ENCODE data around the gene METTL8. TPM values are rescaled to one million over a fixed set of nuclear protein-coding genes. Genes with fewer than 3 reads are reported as not detected.

The METTL8 gene
- total and polyA plus RNA-seq, 8 donors = 3.6 to 42.9 (median 7.0) TPM

DNA sequence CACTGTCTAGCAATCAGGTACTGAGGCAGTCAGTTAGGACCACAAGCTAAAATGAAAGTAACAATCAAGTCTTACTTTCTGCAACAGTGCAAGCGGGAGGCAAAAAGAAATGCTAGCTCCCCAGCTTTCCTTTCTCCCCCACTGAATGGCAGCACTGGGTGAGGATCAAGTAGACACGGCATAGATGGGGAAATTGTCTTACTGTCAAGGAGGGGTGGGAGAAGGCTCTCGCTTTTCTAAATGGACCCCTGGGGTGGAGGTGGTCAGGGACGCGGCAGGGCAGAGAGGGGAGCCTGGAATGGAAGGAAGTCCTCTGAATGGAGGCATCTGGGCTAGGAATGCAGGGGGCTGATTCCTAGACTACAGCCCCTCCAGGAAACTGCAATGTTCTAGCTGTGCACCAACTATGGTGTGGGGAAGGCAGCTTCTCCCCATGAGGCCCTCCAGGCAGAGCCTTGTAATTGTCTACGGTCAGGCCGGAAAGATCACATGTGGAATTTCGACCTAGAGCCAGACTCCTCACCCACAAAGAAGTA lies 24.3 kb downstream of the METTL8 start:
- Histone ChIP-seq H3K27me3 (no peaks in the 10 kb centered on the region), H3K4me1 (peaks cover 0 to 19% (median 8%) of the 10 kb centered on the region in 4 donors), H3K27ac (peak overlapping the region in 1 of 5 donors; percentile 71), H3K4me3 (peak overlapping the region in 3 of 4 donors; percentile 4 to 27 (median 27)), H3K9me3 (no peaks in the 10 kb centered on the region), H3K36me3 (no peaks in the 10 kb centered on the region)
- intact Hi-C loops (cut with DNase I; ENCODE audit: low total_unique reads) = no loop called here
- no peak for TF ChIP-seq EP300 (IDR thresholded peaks at IDR 0.05)
- TF ChIP-seq, protein P1, sequence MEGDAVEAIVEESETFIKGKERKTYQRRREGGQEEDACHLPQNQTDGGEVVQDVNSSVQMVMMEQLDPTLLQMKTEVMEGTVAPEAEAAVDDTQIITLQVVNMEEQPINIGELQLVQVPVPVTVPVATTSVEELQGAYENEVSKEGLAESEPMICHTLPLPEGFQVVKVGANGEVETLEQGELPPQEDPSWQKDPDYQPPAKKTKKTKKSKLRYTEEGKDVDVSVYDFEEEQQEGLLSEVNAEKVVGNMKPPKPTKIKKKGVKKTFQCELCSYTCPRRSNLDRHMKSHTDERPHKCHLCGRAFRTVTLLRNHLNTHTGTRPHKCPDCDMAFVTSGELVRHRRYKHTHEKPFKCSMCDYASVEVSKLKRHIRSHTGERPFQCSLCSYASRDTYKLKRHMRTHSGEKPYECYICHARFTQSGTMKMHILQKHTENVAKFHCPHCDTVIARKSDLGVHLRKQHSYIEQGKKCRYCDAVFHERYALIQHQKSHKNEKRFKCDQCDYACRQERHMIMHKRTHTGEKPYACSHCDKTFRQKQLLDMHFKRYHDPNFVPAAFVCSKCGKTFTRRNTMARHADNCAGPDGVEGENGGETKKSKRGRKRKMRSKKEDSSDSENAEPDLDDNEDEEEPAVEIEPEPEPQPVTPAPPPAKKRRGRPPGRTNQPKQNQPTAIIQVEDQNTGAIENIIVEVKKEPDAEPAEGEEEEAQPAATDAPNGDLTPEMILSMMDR (IDR thresholded peaks at IDR 0.05) = no peak
- TF ChIP-seq POLR2AphosphoS5 (IDR thresholded peaks at IDR 0.05) = no peak
- no peak for TF ChIP-seq POLR2A (IDR thresholded peaks at IDR 0.05)
- WGBS, 5 donors = 69 to 88% (median 73%) methylated on average over 8 of the region's 8 CpGs
- DNase-seq = no peak

DNA sequence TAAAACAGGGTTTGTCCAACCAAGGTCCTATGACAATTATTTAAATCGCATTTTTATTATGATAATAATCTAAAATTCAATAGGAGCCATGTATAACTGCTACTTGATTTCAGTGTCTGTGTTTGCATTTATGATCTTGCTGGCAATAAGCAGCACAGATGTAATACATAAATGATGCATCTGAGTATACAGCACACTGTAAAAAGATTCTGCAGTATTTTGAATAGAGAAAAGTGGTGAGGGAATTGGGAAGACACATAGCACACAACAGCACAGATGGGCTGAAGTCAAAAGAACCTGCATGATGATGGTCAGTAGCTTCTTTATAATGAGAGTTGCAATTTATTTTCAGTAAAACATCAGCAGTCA lies 26.1 kb downstream of the METTL8 start:
- intact Hi-C loops (cut with DNase I; ENCODE audit: low total_unique reads) = no loop called here
- Histone ChIP-seq H3K27ac (no peak overlapping the region), H3K9me3 (no peaks in the 10 kb centered on the region), H3K27me3 (no peaks in the 10 kb centered on the region), H3K4me1 (peaks cover 0 to 16% (median 7%) of the 10 kb centered on the region in 4 donors), H3K36me3 (no peaks in the 10 kb centered on the region), H3K4me3 (no peak overlapping the region)
- no peak for DNase-seq
- 92 to 98% (median 94%) methylated on average over 1 of the region's 1 CpG for WGBS, 5 donors
- TF ChIP-seq, protein P1 (IDR thresholded peaks at IDR 0.05) = no peak
- TF ChIP-seq EP300 (IDR thresholded peaks at IDR 0.05) = no peak
- TF ChIP-seq POLR2AphosphoS5 (IDR thresholded peaks at IDR 0.05) = no peak
- TF ChIP-seq POLR2A (IDR thresholded peaks at IDR 0.05) = no peak

DNA sequence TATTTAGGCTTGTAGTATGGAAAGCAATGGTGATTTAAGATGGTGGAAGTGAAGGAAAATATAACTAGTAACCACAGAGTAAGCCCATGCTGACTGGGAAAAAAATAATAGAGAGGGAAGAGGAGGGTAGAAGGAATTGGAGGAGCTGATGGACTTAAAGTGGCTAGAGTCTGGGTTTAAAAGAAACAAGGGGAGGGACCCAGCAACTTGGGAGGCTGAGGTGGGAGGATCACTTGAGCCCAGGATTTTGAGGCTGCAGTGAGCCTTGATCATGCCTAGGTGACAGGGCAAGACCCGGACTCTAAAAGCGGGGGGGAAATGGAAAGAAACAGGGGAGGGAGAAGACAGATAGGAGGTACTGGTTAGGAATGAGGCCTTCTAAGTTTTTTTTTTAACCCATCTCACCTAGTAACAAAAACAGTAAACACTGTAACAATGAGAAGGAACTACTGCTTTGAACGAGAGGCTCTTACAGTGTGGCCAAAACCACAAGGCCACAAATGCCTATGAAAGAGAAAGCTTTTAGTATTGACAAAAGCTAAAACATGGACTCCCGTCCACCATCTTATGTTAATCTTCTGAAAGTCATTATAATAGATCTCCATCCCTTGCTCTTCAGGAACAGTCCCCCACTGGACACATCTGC lies 26.6 kb downstream of the METTL8 start:
- Histone ChIP-seq H3K27me3 (no peaks in the 10 kb centered on the region), H3K4me1 (peaks cover 0 to 16% (median 4%) of the 10 kb centered on the region in 4 donors), H3K36me3 (no peaks in the 10 kb centered on the region), H3K9me3 (peaks cover 0 to 3% (median 0%) of the 10 kb centered on the region in 4 donors), H3K27ac (no peak overlapping the region), H3K4me3 (no peak overlapping the region)
- DNase-seq = no peak
- WGBS, 5 donors = 84 to 94% (median 89%) methylated on average over 4 of the region's 4 CpGs
- TF ChIP-seq EP300 (IDR thresholded peaks at IDR 0.05) (no peak), POLR2A (IDR thresholded peaks at IDR 0.05) (no peak), POLR2AphosphoS5 (IDR thresholded peaks at IDR 0.05) (no peak)
- TF ChIP-seq, protein P1 (IDR thresholded peaks at IDR 0.05) = no peak
- intact Hi-C loops (cut with DNase I; ENCODE audit: low total_unique reads) = no loop called here

DNA sequence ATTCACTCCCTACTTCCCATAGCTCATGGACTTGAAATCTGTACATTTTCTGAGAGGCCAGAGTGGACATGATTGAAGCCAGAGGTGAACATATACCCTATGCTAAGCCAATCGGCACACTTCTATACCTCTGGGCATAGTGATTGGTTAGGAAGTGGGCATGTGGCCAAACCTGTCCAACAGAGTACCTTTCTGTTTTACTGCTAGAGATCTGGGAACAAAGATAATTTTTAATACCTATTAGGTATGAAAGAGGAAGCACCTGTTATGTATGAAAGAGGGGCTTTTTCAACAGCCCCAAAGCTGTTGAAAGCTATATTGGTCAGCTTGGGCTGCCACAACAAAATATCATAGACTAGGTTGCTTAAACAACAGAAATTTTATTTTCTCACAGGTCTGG lies 27.7 kb downstream of the METTL8 start:
- 81 to 97% (median 84%) methylated on average over 1 of the region's 1 CpG for WGBS, 5 donors
- no peak overlapping the region for H3K4me3 ChIP-seq
- H3K9me3 ChIP-seq = peaks cover 0 to 8% (median 0%) of the 10 kb centered on the region in 4 donors
- no peak for DNase-seq
- TF ChIP-seq POLR2A (IDR thresholded peaks at IDR 0.05) (no peak), EP300 (IDR thresholded peaks at IDR 0.05) (no peak), POLR2AphosphoS5 (IDR thresholded peaks at IDR 0.05) (no peak)
- TF ChIP-seq, protein P1 (IDR thresholded peaks at IDR 0.05) = no peak
- no peaks in the 10 kb centered on the region for H3K36me3 ChIP-seq
- peaks cover 0 to 16% (median 3%) of the 10 kb centered on the region in 4 donors for H3K4me1 ChIP-seq
- H3K27me3 ChIP-seq = no peaks in the 10 kb centered on the region
- H3K27ac ChIP-seq = no peak overlapping the region
- intact Hi-C loops (cut with DNase I; ENCODE audit: low total_unique reads) = no loop called here
